22Rv1 (cell line): ENCODE measurements around the gene ATP11A.

ENCODE experiments used
- ZFX ChIP-seq: fragments of 450-650 bp; IDR thresholded peaks from 2 replicates; pipeline ENCODE4 v1.6.1; 2017; ENCODE audit warnings: antibody characterized with exemption, borderline replicate concordance
- TF ChIP-seq, protein P1 (sequence below): fragments of 450-650 bp; IDR thresholded peaks from 2 replicates; pipeline ENCODE4 v1.5.1; 2017; ENCODE audit warnings: mild to moderate bottlenecking

DNA sequence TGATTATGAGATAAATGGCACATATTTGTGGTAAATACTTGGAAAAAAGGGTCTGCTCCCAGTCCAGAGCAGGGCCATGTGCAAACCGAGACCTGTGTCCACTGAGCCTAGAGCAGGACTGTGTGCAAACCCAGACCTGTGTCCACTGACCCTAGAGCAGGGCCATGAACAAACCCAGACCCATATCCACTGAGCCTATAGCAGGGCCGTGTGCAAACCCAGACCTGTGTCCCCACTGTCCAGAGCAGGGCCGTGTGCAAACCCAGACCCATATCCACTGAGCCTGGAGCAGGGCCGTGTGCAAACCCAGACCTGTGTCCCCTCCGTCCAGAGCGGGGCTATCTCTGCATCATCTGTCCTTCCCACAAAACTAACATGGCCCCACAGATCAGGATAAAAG lies 136.0 kb downstream of the ATP11A start:
- TF ChIP-seq, protein P1, sequence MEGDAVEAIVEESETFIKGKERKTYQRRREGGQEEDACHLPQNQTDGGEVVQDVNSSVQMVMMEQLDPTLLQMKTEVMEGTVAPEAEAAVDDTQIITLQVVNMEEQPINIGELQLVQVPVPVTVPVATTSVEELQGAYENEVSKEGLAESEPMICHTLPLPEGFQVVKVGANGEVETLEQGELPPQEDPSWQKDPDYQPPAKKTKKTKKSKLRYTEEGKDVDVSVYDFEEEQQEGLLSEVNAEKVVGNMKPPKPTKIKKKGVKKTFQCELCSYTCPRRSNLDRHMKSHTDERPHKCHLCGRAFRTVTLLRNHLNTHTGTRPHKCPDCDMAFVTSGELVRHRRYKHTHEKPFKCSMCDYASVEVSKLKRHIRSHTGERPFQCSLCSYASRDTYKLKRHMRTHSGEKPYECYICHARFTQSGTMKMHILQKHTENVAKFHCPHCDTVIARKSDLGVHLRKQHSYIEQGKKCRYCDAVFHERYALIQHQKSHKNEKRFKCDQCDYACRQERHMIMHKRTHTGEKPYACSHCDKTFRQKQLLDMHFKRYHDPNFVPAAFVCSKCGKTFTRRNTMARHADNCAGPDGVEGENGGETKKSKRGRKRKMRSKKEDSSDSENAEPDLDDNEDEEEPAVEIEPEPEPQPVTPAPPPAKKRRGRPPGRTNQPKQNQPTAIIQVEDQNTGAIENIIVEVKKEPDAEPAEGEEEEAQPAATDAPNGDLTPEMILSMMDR = no peak
- no peak for TF ChIP-seq ZFX
